H1 (cell line): Measurements from ENCODE around the gene MYO15A. TPM values are rescaled to one million over a fixed set of nuclear protein-coding genes. Genes with fewer than 3 reads are reported as not detected.

Experiments
- CTCF ChIA-PET: fragments of 300-600 bp; sonication (Branson Sonifier 250); formaldehyde crosslinking; loops from one replicate; lab custom pipeline; 2021; ENCODE audit not compliant: partially characterized antibody; lab: Charles Lee
- POLR2A ChIA-PET: fragments of 300-600 bp; sonication (Branson Sonifier 250); formaldehyde crosslinking; loops from one replicate; lab custom pipeline; 2021; ENCODE audit warnings: inconsistent platforms; ENCODE audit not compliant: partially characterized antibody; lab: Charles Lee
- DNase-seq, 2 experiments: peaks; one replicate each; pipeline versions ENCODE4 v3.0.0 to v3.0.0-alpha.2; 2010 to 2022; ENCODE audit warnings: low spot score in 2 of 2, low read depth in 1 of 2, mixed read lengths in 1 of 2
- FAIRE-seq: peaks from 2 replicates; lab custom pipeline; 2011; peaks lifted over from hg19 to GRCh38; lab: Jason Lieb, UNC
- H2AFZ ChIP-seq: 2 replicates; pipeline ENCODE4 v1.8.1; 2012; ENCODE audit warnings: low read length, inconsistent platforms
- H2AK5ac ChIP-seq: 2 replicates; pipeline ENCODE4 v1.6.1; 2013; ENCODE audit warnings: low read depth, low read length
- H2BK120ac ChIP-seq: replicated peaks from 2 replicates; pipeline ENCODE3; 2013; ENCODE audit warnings: low read depth, low read length, inconsistent platforms
- H2BK12ac ChIP-seq: 2 replicates; pipeline ENCODE4 v1.6.1; 2013; ENCODE audit warnings: low read depth, low read length
- H2BK15ac ChIP-seq: 2 replicates; pipeline ENCODE4 v1.6.1; 2013; ENCODE audit warnings: low read length
- H2BK20ac ChIP-seq: 2 replicates; pipeline ENCODE4 v1.6.1; 2013; ENCODE audit warnings: low read length
- H2BK5ac ChIP-seq: 2 replicates; pipeline ENCODE4 v1.6.1; 2013; ENCODE audit warnings: low read depth, low read length
- H3K14ac ChIP-seq: 2 replicates; pipeline ENCODE4 v1.6.1; 2013; ENCODE audit warnings: inconsistent platforms; ENCODE audit not compliant: insufficient read length
- H3K18ac ChIP-seq: 2 replicates; pipeline ENCODE4 v1.6.1; 2013; ENCODE audit warnings: low read length; ENCODE audit errors: extremely low read depth
- H3K23ac ChIP-seq: 2 replicates; pipeline ENCODE4 v1.6.1; 2013; ENCODE audit warnings: inconsistent platforms; ENCODE audit not compliant: insufficient read length
- H3K23me2 ChIP-seq: 2 replicates; pipeline ENCODE4 v1.6.1; 2013; ENCODE audit warnings: low read depth, low read length
- H3K27ac ChIP-seq: 2 replicates; pipeline ENCODE4 v1.6.1; 2011; ENCODE audit warnings: low read depth, low read length, inconsistent platforms
- H3K27me3 ChIP-seq, 4 experiments: replicated peaks in 1 of 4; 1 replicate in 1 of 4; 2 replicates in 3 of 4; pipeline versions ENCODE4 v1.6.1 to v1.8.1; 2011 to 2013; ENCODE audit warnings: low read length in 3 of 4, mild to moderate bottlenecking in 3 of 4, inconsistent platforms in 2 of 4, mixed read lengths in 2 of 4, moderate library complexity in 1 of 4; ENCODE audit not compliant: control insufficient read depth in 3 of 4, insufficient read depth in 3 of 4; ENCODE audit errors: extremely low read depth in 1 of 4
- H3K36me3 ChIP-seq, 4 experiments: 2 replicates each; pipeline versions ENCODE4 v1.6.1 to v1.8.1; 2011 to 2013; ENCODE audit warnings: mild to moderate bottlenecking in 4 of 4, low read length in 3 of 4, moderate library complexity in 2 of 4, control low read depth in 1 of 4, inconsistent platforms in 1 of 4; ENCODE audit not compliant: insufficient read depth in 4 of 4, control insufficient read depth in 2 of 4
- H3K4ac ChIP-seq: replicated peaks from 2 replicates; pipeline ENCODE3; 2013; ENCODE audit warnings: low read length, low read depth, mixed read lengths, inconsistent platforms; ENCODE audit not compliant: insufficient read length
- H3K4me1 ChIP-seq, 4 experiments: replicated peaks in 1 of 4; 1 replicate in 1 of 4; 2 replicates in 3 of 4; pipeline versions ENCODE4 v1.6.1 to v1.8.1; 2011 to 2013; ENCODE audit warnings: low read length in 3 of 4, inconsistent platforms in 2 of 4, mixed read lengths in 1 of 4; ENCODE audit not compliant: insufficient read depth in 4 of 4, control insufficient read depth in 3 of 4
- H3K4me2 ChIP-seq, 2 experiments: 2 replicates each; pipeline versions ENCODE4 v1.6.1 to v1.8.1; 2011 to 2013; ENCODE audit warnings: low read depth in 2 of 2, low read length in 2 of 2, control low read depth in 1 of 2, inconsistent platforms in 1 of 2, mild to moderate bottlenecking in 1 of 2; ENCODE audit not compliant: insufficient read depth in 1 of 2
- H3K4me3 ChIP-seq, 4 experiments: fragments of 200-600, 300-600 bp in 1 of 4; sonication (generic), shearing (Covaris generic), sonication (Bioruptor Twin) in 1 of 4; 2 replicates each; pipeline versions ENCODE4 v1.5.1 to v1.8.1; 2011 to 2016; ENCODE audit warnings: low read length in 4 of 4, low read depth in 3 of 4, control low read depth in 2 of 4, inconsistent platforms in 2 of 4, mild to moderate bottlenecking in 2 of 4, mixed read lengths in 1 of 4, moderate library complexity in 1 of 4; ENCODE audit not compliant: insufficient read depth in 2 of 4; ENCODE audit errors: extremely low read depth in 1 of 4
- H3K56ac ChIP-seq: replicated peaks from 2 replicates; pipeline ENCODE3; 2013; ENCODE audit warnings: low read depth, mild to moderate bottlenecking, mixed read lengths, low read length, inconsistent platforms; ENCODE audit not compliant: insufficient read length
- H3K79me1 ChIP-seq: 2 replicates; pipeline ENCODE4 v1.6.1; 2013; ENCODE audit warnings: low read depth, low read length, control low read depth
- H3K79me2 ChIP-seq, 2 experiments: 2 replicates each; pipeline versions ENCODE4 v1.6.1 to v1.8.1; 2012 to 2013; ENCODE audit warnings: low read length in 2 of 2, mild to moderate bottlenecking in 2 of 2, inconsistent platforms in 1 of 2; ENCODE audit not compliant: insufficient read depth in 2 of 2, control insufficient read depth in 1 of 2
- H3K9ac ChIP-seq, 4 experiments: replicated peaks in 1 of 4; 1 replicate in 1 of 4; 2 replicates in 3 of 4; pipeline versions ENCODE4 v1.6.1 to v1.8.1; 2011 to 2013; ENCODE audit warnings: low read depth in 3 of 4, low read length in 3 of 4, control low read depth in 2 of 4, mild to moderate bottlenecking in 2 of 4, moderate library complexity in 2 of 4, inconsistent platforms in 1 of 4; ENCODE audit errors: extremely low read depth in 1 of 4
- H3K9me3 ChIP-seq, 2 experiments: 2 replicates each; pipeline versions ENCODE4 v1.6.1 to v1.8.1; 2012 to 2013; ENCODE audit warnings: mild to moderate bottlenecking in 2 of 2, moderate library complexity in 2 of 2, control low read depth in 1 of 2, inconsistent platforms in 1 of 2, low read depth in 1 of 2, low read length in 1 of 2, mixed read lengths in 1 of 2; ENCODE audit not compliant: insufficient read depth in 2 of 2
- H4K20me1 ChIP-seq, 2 experiments: replicated peaks in 1 of 2; 2 replicates each; pipeline versions ENCODE3 to v1.8.1; 2011 to 2013; ENCODE audit warnings: inconsistent platforms in 2 of 2, low read length in 2 of 2, mild to moderate bottlenecking in 1 of 2; ENCODE audit not compliant: insufficient read depth in 2 of 2, control insufficient read depth in 1 of 2
- H4K5ac ChIP-seq: 2 replicates; pipeline ENCODE4 v1.6.1; 2013; ENCODE audit warnings: low read length, low read depth, mixed read lengths, inconsistent platforms; ENCODE audit not compliant: insufficient read length
- H4K8ac ChIP-seq: 2 replicates; pipeline ENCODE4 v1.8.0; 2013; ENCODE audit warnings: mild to moderate bottlenecking, moderate library complexity, low read length, inconsistent platforms; ENCODE audit not compliant: insufficient read depth; ENCODE audit errors: extremely low read depth
- H4K91ac ChIP-seq: replicated peaks from 2 replicates; pipeline ENCODE3; 2013; ENCODE audit warnings: low read length, mixed read lengths, inconsistent platforms; ENCODE audit not compliant: insufficient read length
- POU5F1 ChIP-seq: IDR thresholded peaks from 2 replicates; pipeline ENCODE4 v1.6.1; 2011; ENCODE audit warnings: low read depth, mild to moderate bottlenecking, low read length, moderate library complexity
- SIN3A ChIP-seq, 2 experiments: IDR thresholded peaks in 1 of 2; conservative IDR thresholded peaks in 1 of 2; 2 replicates each; pipeline ENCODE4 v1.6.1; 2011 to 2012; ENCODE audit warnings: low read length in 2 of 2, improper control_type of control experiment in 1 of 2, low read depth in 1 of 2, mild to moderate bottlenecking in 1 of 2
- WGBS, 2 experiments: shearing (Covaris generic) in 1 of 2; methylation state at CpG; one replicate each; pipeline versions ENCODE4 v1.1.6 to v1.1.7; 2013 to 2015; ENCODE audit warnings: low lambda C conversion rate in 2 of 2, mixed read lengths in 2 of 2, inconsistent platforms in 1 of 2, low coverage in 1 of 2, missing lambda C conversion rate in 1 of 2; ENCODE audit not compliant: insufficient replicate concordance in 2 of 2, insufficient coverage in 1 of 2, insufficient read length in 1 of 2; ENCODE audit errors: extremely low coverage in 1 of 2, missing lambda C conversion rate in 1 of 2; 5-methylcytosine and 5-hydroxymethylcytosine counted together
- polyA plus RNA-seq, 7 experiments: library from polyadenylated mRNA; depleted of rRNA in 3 of 7; stranded (reverse) in 5 of 7; unstranded in 2 of 7; fragments of >200 nt in 5 of 7; fragments of 200-250 nt in 2 of 7; gene quantifications; 1 replicate in 5 of 7; 2 replicates in 1 of 7; 4 replicates in 1 of 7; pipeline versions ENCODE4 v1.2.1 to v1.2.3, GENCODE V29; 2011 to 2013; ENCODE audit warnings: missing spikeins in 2 of 7, mixed read lengths in 2 of 7
- total RNA-seq: library from RNA; stranded (reverse); fragmentation: NEBNext Ultra II Directional; extraction: Animal tissue kit (Norgen Biotek cat#: 25700); gene quantifications from 2 replicates; pipeline ENCODE4 v1.2.1, GENCODE V29; 2021

MYO15A gene
- total and polyA plus RNA-seq, 2 of the 8 experiments (the other 6 are each of a cell fraction or from before 2014, with no cell fraction given) = 1.6 to 4.2 TPM

GRCh38 chr17:18185391-18185790, 76.8 kb downstream of the MYO15A start:
- Histone ChIP-seq H3K27me3 (no peaks in the 10 kb centered on the region), H3K36me3 (peaks cover 3 to 17% (median 8%) of the 10 kb centered on the region in 4 experiments; a peak in 5 of 8 replicates), H3K9ac (peak overlapping the region in 1 of 4 experiments; percentile 20; a peak in 1 of 7 replicates), H3K23ac (no peak overlapping the region), H3K14ac (no peak overlapping the region), H2AK5ac (no peak overlapping the region), H2BK120ac (no peak overlapping the region), H2AFZ (no peak overlapping the region), H4K91ac (no peak overlapping the region), H4K20me1 (peaks cover 25 to 34% of the 10 kb centered on the region in 2 experiments), H3K79me2 (peaks cover 46 to 59% of the 10 kb centered on the region in 2 experiments), H3K56ac (no peak overlapping the region), H2BK20ac (no peak overlapping the region), H2BK15ac (no peak overlapping the region), H3K4me1 (peaks cover 5 to 25% (median 8%) of the 10 kb centered on the region in 4 experiments; a peak in 6 of 7 replicates), H4K5ac (no peak overlapping the region), H3K18ac (no peak overlapping the region), H2BK5ac (no peak overlapping the region), H3K9me3 (no peaks in the 10 kb centered on the region), H3K4me2 (peak overlapping the region; percentile 68 to 99), H4K8ac (no peak overlapping the region), H3K23me2 (peaks cover 18% of the 10 kb centered on the region), H3K79me1 (peaks cover 28% of the 10 kb centered on the region), H3K4ac (no peak overlapping the region), H2BK12ac (no peak overlapping the region), H3K4me3 (peak overlapping the region; percentile 52 to 87 (median 80); a peak in 7 of 8 replicates), H3K27ac (no peak overlapping the region)
- ChIA-PET CTCF (interaction anchor here (0.7 to 11.2 kb wide), 5 partner anchors 8 to 63 kb away, joined by 3 to 122 read pairs (median 5); no protein-coding TSS in a partner anchor), POLR2A (interaction anchor here (0.9 to 6.1 kb wide), 9 partner anchors 10 to 91 kb away, joined by 3 to 43 read pairs (median 5); no protein-coding TSS in a partner anchor)
- no peak for FAIRE-seq
- TF ChIP-seq POU5F1 (no peak), SIN3A (conservative IDR thresholded peaks at IDR 0.05 in 1 of 2, IDR thresholded peaks at IDR 0.05 in 1 of 2; ENCODE audit: low read depth in 1 of 2, low read length in 2 of 2) (peak in 1 of 2 experiments; percentile 38; a peak in 1 of 4 replicates)
- 59% methylated on average over 3 of the region's 3 CpGs; no CpG with 5 or more reads in 1 of the 2 experiments for WGBS, 2 experiments
- DNase-seq = no peak
